Right cardiac atrium (tissue), 5 donors: ENCODE measurements around the gene MYO18B. TPM values are rescaled to one million over a fixed set of nuclear protein-coding genes. Genes with fewer than 3 reads are reported as not detected.
"Not testable (repeated sequence)": the region's sequence is repeated elsewhere in the genome, so short reads cannot be mapped to it uniquely, and the experiment has no call there.

ENCODE experiments used
- ATAC-seq, 2 donors: fragments of 200-7000 bp; cut with Tn5 transposase; one replicate each; pipeline versions ENCODE4 v1.8.0 to v1.9.1; 2020; ENCODE audit warnings: moderate library complexity in 2 of 2, mild to moderate bottlenecking in 1 of 2
- DNase-seq, 3 donors: peaks; one replicate each; pipeline ENCODE4 v3.0.0-alpha.2; 2020
- H3K27ac ChIP-seq: one replicate; pipeline ENCODE4 v1.5.1; 2013; ENCODE audit warnings: mild to moderate bottlenecking, low read length, control low read depth, moderate library complexity
- H3K27me3 ChIP-seq: one replicate; pipeline ENCODE4 v1.6.1; 2013; ENCODE audit not compliant: control insufficient read depth, insufficient read depth
- H3K4me1 ChIP-seq: one replicate; pipeline ENCODE4 v1.6.1; 2013; ENCODE audit warnings: low read length; ENCODE audit not compliant: control insufficient read depth, insufficient read depth
- H3K4me3 ChIP-seq: one replicate; pipeline ENCODE4 v1.5.1; 2013; ENCODE audit warnings: low read length, control low read depth
- H3K9me3 ChIP-seq: one replicate; pipeline ENCODE4 v1.6.1; 2013; ENCODE audit warnings: low read length; ENCODE audit not compliant: control insufficient read depth
- WGBS: extraction: QIAGEN DNeasy Blood & Tissue Kit; methylation state at CpG from one replicate; pipeline ENCODE4 v1.1.7; 2013; 5-methylcytosine and 5-hydroxymethylcytosine counted together
- intact Hi-C, 4 donors: fragments of 100-400 bp; cut with DNase I; formaldehyde crosslinking; loops; one replicate each; pipeline versions ENCODE4 v1.11.0 to v1.14.0; 2022 to 2023
- polyA plus RNA-seq: library from polyadenylated mRNA; stranded (reverse); fragments of 200-250 nt; gene quantifications from one replicate; pipeline ENCODE4 v1.2.3, GENCODE V29; 2013
- total RNA-seq, 4 donors: library from RNA; stranded (reverse); fragmentation: NEBNext Ultra II Directional; extraction: Animal tissue kit (Norgen Biotek cat#: 25700); gene quantifications; one replicate each; pipeline ENCODE4 v1.2.1, GENCODE V29; 2021
- donor health status: healthy with polysubstance abuse.
- donor health status: DM: no; HTN: yes; CAD: no.
- donor health status: DM: no; HTN: no; CAD: no.
- donor health status: DM: no; HTN: yes; CAD: no; lungs with severe emphysema.
- donor health status: DM: yes; HTN: yes; CAD: no.

The MYO18B gene
- total and polyA plus RNA-seq, 5 donors = 74.5 to 184 (median 121) TPM

GRCh38 chr22:25972397-25972796, 230.4 kb downstream of the MYO18B start:
- no peaks in the 10 kb centered on the region for H3K27me3 ChIP-seq
- H3K4me1 ChIP-seq = no peaks in the 10 kb centered on the region
- no peaks in the 10 kb centered on the region for H3K9me3 ChIP-seq
- no peak overlapping the region for H3K27ac ChIP-seq
- H3K4me3 ChIP-seq = no peak overlapping the region
- ATAC-seq = no peak
- intact Hi-C loops = no loop called here
- DNase-seq = no peak
- WGBS = 78% methylated on average over 9 of the region's 9 CpGs

DNA sequence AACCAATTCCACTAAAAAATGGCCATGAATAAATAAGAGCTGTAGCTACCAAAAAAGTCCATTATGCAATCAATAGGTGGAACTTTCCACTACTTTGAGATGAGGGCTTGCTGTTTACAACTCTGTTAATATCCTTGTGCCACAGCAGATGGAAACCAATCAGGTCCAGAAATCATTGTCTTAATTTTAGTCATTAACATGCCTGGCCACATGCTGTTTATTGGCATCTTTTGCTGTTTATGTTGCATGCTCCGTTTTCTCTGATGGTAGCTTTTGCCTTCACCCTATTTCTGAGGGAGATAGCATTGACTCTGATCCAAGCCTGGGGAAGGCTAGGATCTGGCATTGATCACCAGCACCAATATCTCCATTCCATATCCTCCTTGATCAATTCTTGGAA, 234.4 kb downstream of the MYO18B start:
- no peak overlapping the region for H3K4me3 ChIP-seq
- intact Hi-C loops = no loop called here
- ATAC-seq (no peak), DNase-seq (no peak)
- H3K4me1 ChIP-seq = peaks cover 2% of the 10 kb centered on the region
- WGBS = 66% methylated on average over 1 of the region's 1 CpG
- H3K27ac ChIP-seq = no peak overlapping the region
- H3K9me3 ChIP-seq = no peaks in the 10 kb centered on the region
- no peaks in the 10 kb centered on the region for H3K27me3 ChIP-seq

DNA sequence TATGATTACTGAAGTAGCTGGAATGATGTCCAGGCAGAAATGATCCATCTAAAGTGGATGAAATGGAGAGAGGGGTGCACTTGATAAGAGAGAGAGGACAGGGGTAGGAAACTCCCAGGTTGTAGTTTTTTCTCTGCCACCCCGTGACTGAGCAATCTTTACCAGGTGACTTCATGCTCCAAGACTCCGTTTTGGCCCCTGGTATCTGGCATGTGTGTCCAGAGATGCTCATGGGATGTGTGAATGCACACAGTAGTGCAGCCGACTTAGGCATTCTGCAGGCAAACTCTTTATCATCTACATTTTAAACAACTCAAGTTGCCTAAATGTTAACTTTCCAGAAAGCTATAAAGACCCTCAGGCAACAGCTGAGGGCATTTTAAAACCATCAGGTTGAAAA, 238.0 kb downstream of the MYO18B start:
- ATAC-seq = no peak
- H3K27ac ChIP-seq = no peak overlapping the region
- WGBS = 40% methylated on average over 3 of the region's 3 CpGs
- no peaks in the 10 kb centered on the region for H3K9me3 ChIP-seq
- no peak overlapping the region for H3K4me3 ChIP-seq
- intact Hi-C loops = no loop called here
- H3K4me1 ChIP-seq = peaks cover 2% of the 10 kb centered on the region
- no peak for DNase-seq
- H3K27me3 ChIP-seq = no peaks in the 10 kb centered on the region

GRCh38 chr22:25984911-25985310, 242.9 kb downstream of the MYO18B start:
- ATAC-seq = peak in 1 of 2 donors; percentile 17
- H3K4me3 ChIP-seq = not testable (repeated sequence)
- H3K27ac ChIP-seq = peak overlapping the region; percentile 45

GRCh38 chr22:25987948-25988347, 246.0 kb downstream of the MYO18B start:
- Histone ChIP-seq H3K4me3 (no peak overlapping the region), H3K9me3 (no peaks in the 10 kb centered on the region), H3K27me3 (no peaks in the 10 kb centered on the region), H3K4me1 (no peaks in the 10 kb centered on the region), H3K27ac (no peak overlapping the region)
- no peak for ATAC-seq
- WGBS = 27% methylated on average over 8 of the region's 8 CpGs
- no peak for DNase-seq
- intact Hi-C loops = no loop called here

More at GRCh38 chr22:25984911-25985310, 242.9 kb downstream of the MYO18B start:
- H3K4me1 ChIP-seq, intact Hi-C loops, H3K9me3 ChIP-seq, DNase-seq, H3K27me3 ChIP-seq: not testable (repeated sequence)
- WGBS = 86% methylated on average over 1 of the region's 1 CpG

DNA sequence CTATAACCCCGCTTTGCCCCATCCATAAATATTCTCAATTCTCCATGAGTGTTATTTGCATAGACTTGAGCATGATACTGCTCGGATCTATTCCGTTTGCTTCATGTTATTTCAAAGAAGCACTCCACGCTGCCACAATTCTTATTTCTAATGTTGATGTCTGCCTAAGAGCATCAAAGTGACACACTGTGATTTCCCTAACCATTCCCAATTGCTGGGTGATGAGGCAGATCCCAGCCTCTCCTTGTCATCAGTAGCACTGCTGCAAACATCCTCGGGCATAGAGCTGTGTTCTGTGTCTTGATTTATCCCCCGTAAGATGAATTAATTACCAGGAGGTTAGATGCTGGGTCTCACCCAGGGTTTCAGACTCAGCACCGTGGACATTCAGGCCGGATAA, 249.0 kb downstream of the MYO18B start:
- intact Hi-C loops = no loop called here

DNA sequence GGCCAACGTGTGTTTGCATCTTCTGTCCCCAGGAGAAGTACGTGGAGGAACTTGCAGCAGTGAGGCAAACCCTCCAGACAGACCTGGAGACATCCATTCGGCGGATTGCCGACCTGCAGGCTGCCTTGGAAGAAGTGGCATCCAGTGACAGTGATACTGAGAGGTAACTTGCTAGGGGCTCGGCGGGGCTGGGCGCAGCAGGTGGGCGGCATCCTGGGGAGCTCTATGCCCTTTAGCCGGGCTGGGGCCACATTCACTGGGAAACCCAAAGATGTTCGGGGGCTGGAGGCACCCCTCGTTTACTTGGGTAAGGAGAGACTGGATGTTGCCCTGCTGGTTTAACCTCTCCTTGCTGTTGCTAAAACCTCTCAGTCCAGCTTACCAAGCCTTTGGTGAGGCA, 250.3 kb downstream of the MYO18B start:
- Histone ChIP-seq H3K4me1 (no peaks in the 10 kb centered on the region), H3K4me3 (no peak overlapping the region), H3K27me3 (no peaks in the 10 kb centered on the region), H3K9me3 (no peaks in the 10 kb centered on the region), H3K27ac (no peak overlapping the region)
- DNase-seq (no peak), ATAC-seq (peak in 1 of 2 donors; percentile 4)
- intact Hi-C loops = no loop called here
- WGBS = 77% methylated on average over 12 of the region's 12 CpGs

More for the DNA sequence above, 249.0 kb downstream of the MYO18B start:
- H3K4me1 ChIP-seq = no peaks in the 10 kb centered on the region
- no peak overlapping the region for H3K27ac ChIP-seq
- DNase-seq = no peak
- H3K27me3 ChIP-seq = no peaks in the 10 kb centered on the region
- no peak for ATAC-seq
- 68% methylated on average over 8 of the region's 8 CpGs for WGBS
- H3K4me3 ChIP-seq = no peak overlapping the region
- no peaks in the 10 kb centered on the region for H3K9me3 ChIP-seq

DNA sequence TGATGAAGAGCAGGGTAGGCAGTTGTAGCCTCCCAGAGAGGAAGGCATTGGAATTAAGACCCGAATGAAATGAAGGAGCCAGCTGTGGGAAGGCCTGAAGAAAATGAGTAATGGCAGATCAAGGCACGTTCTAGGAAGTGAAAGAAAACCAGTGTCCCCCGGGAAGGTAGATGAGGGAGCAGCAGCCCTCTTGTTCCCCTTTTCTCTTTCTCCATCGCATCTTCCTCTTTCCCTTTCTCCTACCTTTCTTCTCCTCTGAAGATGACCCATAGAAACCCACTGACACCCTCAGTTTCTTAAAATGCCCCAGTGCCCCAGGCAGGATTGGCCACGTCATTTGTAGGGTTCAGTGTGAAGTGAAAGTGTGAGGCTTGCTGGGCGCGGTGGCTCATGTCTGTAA, 254.7 kb downstream of the MYO18B start:
- 75% methylated on average over 7 of the region's 7 CpGs for WGBS
- peaks cover 2% of the 10 kb centered on the region for H3K4me1 ChIP-seq
- H3K27ac ChIP-seq = no peak overlapping the region
- DNase-seq (no peak), ATAC-seq (no peak)
- no peaks in the 10 kb centered on the region for H3K9me3 ChIP-seq
- H3K4me3 ChIP-seq = no peak overlapping the region
- no peaks in the 10 kb centered on the region for H3K27me3 ChIP-seq
- intact Hi-C loops = no loop called here

DNA sequence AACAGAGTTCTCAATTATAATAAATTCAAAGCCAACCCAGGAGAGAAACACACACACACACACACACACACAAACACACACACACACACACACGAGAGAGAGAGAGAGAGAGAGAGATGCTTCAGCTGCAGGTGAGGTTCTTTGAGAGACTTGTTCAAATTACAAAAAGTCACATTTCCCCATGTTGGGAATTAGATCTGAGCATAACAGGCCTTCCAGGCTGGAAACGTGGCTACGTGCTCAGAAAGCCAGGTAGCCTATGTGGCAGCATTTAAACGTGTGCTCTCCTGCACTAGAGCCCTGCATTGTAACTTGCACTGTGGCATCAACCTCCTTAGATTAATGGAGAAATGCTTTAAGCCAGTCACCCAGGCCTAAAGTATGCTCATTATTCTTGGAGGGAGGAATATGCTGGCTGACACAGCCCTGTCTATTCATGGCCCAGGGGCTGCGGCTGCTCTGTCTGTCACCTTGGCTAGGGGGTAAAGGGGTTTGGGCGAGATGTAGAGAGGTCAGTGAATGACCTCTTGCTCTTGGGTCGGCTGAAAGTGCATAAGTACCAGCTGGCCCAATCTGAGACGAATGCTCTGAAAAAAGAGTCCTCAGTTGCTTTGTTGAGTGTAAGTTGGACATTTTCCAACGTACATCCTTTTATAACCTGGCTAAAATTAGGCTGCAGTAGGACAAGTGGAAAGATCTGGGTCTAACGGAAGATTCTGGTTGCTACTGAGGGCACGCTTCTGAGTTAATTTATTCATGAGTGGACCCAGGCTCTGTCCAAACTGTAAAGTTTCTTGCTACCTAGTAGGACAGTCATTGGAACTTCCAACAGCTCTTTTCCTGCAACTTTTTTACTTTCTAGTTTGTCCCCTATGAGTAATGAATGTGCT, 256.1 kb downstream of the MYO18B start:
- Histone ChIP-seq H3K4me3 (no peak overlapping the region), H3K27ac (peak overlapping the region; percentile 85), H3K27me3 (no peaks in the 10 kb centered on the region), H3K4me1 (peaks cover 2% of the 10 kb centered on the region), H3K9me3 (no peaks in the 10 kb centered on the region)
- 39% methylated on average over 11 of the region's 11 CpGs for WGBS
- peak; percentile 38 to 63 for ATAC-seq
- no peak for DNase-seq
- intact Hi-C loops = no loop called here

- intact Hi-C loops = no loop called here
- ATAC-seq (no peak), DNase-seq (no peak)
- Histone ChIP-seq H3K4me1 (peaks cover 2% of the 10 kb centered on the region), H3K9me3 (no peaks in the 10 kb centered on the region), H3K27me3 (no peaks in the 10 kb centered on the region), H3K27ac (no peak overlapping the region), H3K4me3 (no peak overlapping the region)
- 81% methylated on average over 2 of the region's 2 CpGs for WGBS
Observed at GRCh38 chr22:26002456-26002855, 260.5 kb downstream of the MYO18B start.

- ATAC-seq (no peak), DNase-seq (no peak)
- Histone ChIP-seq H3K27ac (no peak overlapping the region), H3K9me3 (no peaks in the 10 kb centered on the region), H3K4me1 (no peaks in the 10 kb centered on the region), H3K4me3 (no peak overlapping the region), H3K27me3 (no peaks in the 10 kb centered on the region)
- intact Hi-C loops = no loop called here
- 79% methylated on average over 4 of the region's 4 CpGs for WGBS
Observed at GRCh38 chr22:26004477-26004876, 262.5 kb downstream of the MYO18B start.
